Activated CD4-positive, alpha-beta T cell treated with anti-CD3 and anti-CD28 coated beads for 4 hours (primary cell): ENCODE data around the gene ZDBF2.
"Not testable (repeated sequence)": the region's sequence is repeated elsewhere in the genome, so short reads cannot be mapped to it uniquely, and the experiment has no call there.

Experiments
- DNase-seq, 2 donors: peaks; one replicate each; pipeline ENCODE4 v3.0.0-alpha.2; 2020

The ZDBF2 gene

GRCh38 chr2:206324869-206325268 is 50.4 kb downstream of the ZDBF2 start:
- DNase-seq = no peak

GRCh38 chr2:206328974-206329373 is 54.5 kb downstream of the ZDBF2 start:
- no peak for DNase-seq

DNA sequence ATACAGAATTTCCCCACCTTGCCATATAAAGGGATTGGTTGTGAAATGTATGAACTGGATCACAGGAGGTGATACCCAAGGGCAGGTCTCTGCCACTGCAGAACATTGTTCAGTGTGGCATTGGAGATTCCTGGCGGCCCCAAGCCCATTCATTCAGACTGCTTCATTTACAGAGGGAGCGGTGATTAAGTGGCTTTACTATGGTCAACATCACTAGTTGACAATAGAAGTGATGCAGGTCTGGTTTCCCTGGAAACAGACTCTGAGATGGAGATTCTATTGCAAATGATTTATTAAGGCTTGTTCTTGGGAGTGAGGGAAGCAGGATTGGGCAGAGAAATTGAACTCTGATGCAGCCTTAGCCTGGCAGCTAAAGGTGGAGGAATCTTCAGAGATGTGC is 62.4 kb downstream of the ZDBF2 start:
- DNase-seq = no peak

GRCh38 chr2:206337956-206338355 is 63.5 kb downstream of the ZDBF2 start:
- DNase-seq = no peak

DNA sequence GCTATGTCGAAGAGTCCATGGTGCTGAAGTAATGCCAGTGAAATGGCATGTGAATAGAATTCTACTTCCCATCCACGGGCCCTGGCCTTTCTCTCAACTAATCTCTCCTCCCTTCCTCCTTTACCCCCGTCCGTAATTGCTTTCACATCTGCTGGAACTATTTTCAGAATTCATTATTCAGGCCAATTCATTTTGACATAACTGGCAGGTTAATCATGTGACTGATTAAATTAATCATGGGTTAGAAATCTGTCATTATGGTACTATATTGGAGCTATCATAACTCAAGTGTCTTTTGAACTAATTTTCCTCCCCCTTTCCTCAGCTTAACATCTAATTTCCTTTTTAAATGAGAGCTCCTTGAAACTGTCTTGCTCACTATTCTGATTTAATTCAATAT is 66.9 kb downstream of the ZDBF2 start:
- DNase-seq = no peak

DNA sequence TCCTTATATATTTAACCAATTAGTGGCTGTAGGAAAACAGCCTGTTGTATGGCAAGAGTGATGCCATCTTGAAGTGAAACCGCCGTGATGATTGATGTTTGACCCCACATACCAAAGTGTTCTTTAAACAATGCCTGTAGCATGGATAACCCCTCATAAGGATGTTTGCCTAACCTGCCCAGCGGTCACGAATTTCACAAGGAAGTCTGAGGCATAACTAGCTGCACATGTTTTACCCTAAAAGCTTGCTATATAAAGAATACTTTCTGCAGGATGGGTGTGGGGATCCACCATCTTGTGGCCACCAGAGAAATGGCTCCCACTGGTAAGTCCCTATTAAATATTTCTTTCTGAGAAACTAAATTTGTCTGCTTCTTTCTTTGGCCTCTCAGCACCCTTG is 68.7 kb downstream of the ZDBF2 start:
- DNase-seq = no peak

- DNase-seq = no peak
Observed at GRCh38 chr2:206343816-206344215, 69.4 kb downstream of the ZDBF2 start.

GRCh38 chr2:206345606-206346005 is 71.1 kb downstream of the ZDBF2 start:
- no peak for DNase-seq

GRCh38 chr2:206349375-206349774 is 74.9 kb downstream of the ZDBF2 start:
- DNase-seq = no peak

GRCh38 chr2:206352571-206352970 is 78.1 kb downstream of the ZDBF2 start:
- DNase-seq = no peak

DNA sequence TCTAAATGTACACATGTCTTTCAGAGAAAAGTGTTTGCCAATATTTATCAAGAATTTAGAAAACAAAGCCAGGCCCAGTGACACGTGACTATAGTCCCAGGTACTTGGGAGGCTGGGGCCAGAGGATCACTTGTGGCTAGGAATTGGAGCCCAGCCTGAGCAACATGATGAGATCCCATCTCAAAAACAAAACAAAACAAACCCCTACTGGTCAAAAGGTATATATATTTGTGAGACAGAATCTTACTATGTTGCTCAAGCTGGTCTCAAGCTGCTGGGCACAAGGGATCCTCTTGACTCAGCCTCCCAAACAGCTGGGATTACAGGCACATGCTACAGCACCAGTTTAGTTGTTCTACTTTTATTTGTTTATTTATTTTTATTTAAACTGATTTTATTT is 79.2 kb downstream of the ZDBF2 start:
- no peak for DNase-seq

GRCh38 chr2:206354129-206354528 is 79.7 kb downstream of the ZDBF2 start:
- DNase-seq = no peak

DNA sequence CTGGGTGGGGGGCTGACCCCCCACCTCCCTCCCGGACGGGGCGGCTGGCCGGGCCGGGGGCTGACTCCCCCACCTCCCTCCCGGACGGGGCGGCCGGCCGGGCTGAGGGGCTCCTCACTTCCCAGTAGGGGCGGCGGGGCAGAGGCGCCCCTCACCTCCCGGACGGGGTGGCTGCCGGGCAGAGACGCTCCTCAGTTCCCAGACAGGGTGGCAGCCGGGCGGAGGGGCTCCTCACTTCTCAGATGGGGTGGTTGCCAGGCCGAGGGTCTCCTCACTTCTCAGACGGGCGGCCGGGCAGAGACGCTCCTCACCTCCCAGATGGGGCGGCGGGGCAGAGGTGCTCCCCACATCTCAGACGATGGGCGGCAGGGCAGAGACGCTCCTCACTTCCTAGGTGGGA is 82.4 kb downstream of the ZDBF2 start:
- DNase-seq = not testable (repeated sequence)

DNA sequence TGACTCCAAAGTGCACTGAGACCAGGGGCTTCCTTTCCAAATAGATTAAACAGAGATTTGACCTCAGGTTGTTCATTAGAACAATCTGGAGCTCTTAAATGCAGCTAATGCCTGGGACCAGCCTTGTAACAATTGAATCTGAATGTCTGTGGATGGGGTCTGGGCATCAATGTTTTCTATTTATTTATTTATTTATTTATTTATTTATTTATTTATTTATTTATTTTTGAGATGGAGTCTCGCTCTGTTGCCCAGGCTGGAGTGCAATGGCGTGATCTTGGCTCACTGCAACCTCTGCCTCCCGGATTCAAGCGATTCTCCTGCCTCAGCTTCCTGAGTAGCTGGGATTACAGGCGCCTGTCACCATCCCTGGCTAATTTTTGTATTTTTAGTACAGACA is 86.4 kb downstream of the ZDBF2 start:
- not testable (repeated sequence) for DNase-seq

DNA sequence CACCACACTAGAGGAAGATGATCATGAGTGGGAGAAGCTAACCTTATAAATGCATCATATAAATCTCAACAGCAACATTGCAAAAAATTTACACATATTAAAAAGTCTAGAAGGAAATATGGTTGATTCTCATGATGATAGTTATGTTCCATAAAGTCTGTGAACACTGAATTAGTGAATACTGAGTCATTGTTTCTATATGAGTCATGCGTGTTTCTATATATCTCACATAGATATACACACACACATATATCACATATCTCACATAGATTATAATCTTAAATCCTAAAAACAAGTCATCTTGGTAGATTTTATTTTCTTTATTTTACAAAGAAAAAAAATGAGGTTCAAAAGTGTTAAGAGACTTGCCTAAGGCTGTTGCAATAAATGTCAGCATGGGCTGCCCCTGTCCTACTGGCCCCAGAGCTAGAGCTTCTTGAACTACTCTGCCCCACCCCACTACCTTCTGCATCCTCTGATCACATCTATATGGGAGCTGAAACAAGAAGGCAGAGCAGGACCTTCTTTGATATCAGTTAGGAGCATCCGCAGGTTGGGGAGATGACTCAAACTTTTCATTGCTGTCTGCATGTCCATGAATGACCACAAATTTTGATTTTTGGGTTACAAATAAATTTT is 87.1 kb downstream of the ZDBF2 start:
- no peak for DNase-seq
